ENCODE results near the gene PALD1. TPM values are rescaled to one million over a fixed set of nuclear protein-coding genes. Genes with fewer than 3 reads are reported as not detected.

PALD1 gene
- total RNA-seq, 3 donors from 2014 or later (not counting 1 experiment from before 2014, with no cell fraction given): 0.21 TPM; not detected in 2

DNA sequence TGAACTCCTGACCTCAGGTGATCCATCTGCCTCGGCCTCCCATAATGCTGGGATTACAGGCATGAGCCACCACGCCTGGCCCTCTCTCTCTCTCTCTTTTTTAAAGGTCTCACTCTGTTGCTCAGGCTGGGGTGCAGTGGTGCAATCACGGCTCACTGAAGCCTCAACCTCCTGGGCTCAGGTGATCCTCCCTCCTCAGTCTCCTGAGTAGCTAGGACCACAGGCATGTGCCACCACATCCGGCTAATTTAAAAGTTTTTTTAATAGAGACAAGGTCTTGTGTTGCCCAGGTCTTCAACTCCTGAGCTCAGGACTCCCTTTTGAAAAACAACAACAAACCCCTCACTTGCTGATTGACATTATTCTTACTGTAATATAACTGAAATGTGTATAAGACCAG, 11.6 kb downstream of the PALD1 start:
- Histone ChIP-seq H3K4me3 (ENCODE audit: low read length) (no peak overlapping the region), H3K4me1 (ENCODE audit: control insufficient read depth, insufficient read depth, low read length) (peaks cover 31% of the 10 kb centered on the region), H3K36me3 (ENCODE audit: control insufficient read depth, insufficient read depth, low read length) (no peaks in the 10 kb centered on the region), H3K27ac (ENCODE audit: low read length) (no peak overlapping the region), H3K9me3 (ENCODE audit: control insufficient read depth, insufficient read depth, low read length) (no peaks in the 10 kb centered on the region), H3K27me3 (ENCODE audit: control insufficient read depth, insufficient read depth, low read length) (no peaks in the 10 kb centered on the region)
- Mint-ChIP-seq H3K36me3 (no peaks in the 10 kb centered on the region), H3K9me3 (no peaks in the 10 kb centered on the region), H3K4me3 (no peak overlapping the region), H3K27me3 (ENCODE audit: low read depth in 2 of 2) (no peaks in the 10 kb centered on the region), H3K4me1 (peaks cover 23 to 24% of the 10 kb centered on the region in 2 donors), H3K27ac (no peak overlapping the region)
- intact Hi-C loops (cut with micrococcal nuclease): no loop called here
- TF ChIP-seq, protein P1, sequence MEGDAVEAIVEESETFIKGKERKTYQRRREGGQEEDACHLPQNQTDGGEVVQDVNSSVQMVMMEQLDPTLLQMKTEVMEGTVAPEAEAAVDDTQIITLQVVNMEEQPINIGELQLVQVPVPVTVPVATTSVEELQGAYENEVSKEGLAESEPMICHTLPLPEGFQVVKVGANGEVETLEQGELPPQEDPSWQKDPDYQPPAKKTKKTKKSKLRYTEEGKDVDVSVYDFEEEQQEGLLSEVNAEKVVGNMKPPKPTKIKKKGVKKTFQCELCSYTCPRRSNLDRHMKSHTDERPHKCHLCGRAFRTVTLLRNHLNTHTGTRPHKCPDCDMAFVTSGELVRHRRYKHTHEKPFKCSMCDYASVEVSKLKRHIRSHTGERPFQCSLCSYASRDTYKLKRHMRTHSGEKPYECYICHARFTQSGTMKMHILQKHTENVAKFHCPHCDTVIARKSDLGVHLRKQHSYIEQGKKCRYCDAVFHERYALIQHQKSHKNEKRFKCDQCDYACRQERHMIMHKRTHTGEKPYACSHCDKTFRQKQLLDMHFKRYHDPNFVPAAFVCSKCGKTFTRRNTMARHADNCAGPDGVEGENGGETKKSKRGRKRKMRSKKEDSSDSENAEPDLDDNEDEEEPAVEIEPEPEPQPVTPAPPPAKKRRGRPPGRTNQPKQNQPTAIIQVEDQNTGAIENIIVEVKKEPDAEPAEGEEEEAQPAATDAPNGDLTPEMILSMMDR (IDR thresholded peaks at IDR 0.05): no peak
- no peak for DNase-seq
- 85% methylated on average over 4 of the region's 4 CpGs for whole genome bisulfite sequencing (ENCODE audit: insufficient coverage)
- no peak for ATAC-seq

DNA sequence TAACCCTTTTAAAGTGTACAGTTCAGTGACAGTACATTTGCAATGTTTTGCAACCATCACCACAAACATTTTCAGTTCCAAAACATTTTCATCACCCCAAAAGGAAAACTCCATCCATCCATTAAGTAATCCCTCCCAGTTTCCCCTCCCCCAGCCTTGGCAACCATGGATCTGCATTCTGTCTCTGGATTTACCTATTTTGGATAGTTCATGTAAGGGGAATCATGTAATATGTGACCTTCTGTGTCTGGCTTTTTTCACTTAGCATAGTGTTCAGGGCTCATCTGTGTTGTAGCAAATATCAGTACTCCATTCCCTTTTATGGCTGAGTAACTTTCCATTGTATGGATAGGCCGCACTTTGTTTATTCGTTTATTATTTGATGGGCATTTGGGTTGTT, 13.0 kb downstream of the PALD1 start:
- Mint-ChIP-seq H3K4me1 (peaks cover 28 to 33% of the 10 kb centered on the region in 2 donors), H3K9me3 (no peaks in the 10 kb centered on the region), H3K27me3 (ENCODE audit: low read depth in 2 of 2) (no peaks in the 10 kb centered on the region), H3K4me3 (no peak overlapping the region), H3K27ac (no peak overlapping the region), H3K36me3 (no peaks in the 10 kb centered on the region)
- intact Hi-C loops (cut with micrococcal nuclease): no loop called here
- Histone ChIP-seq H3K9me3 (ENCODE audit: control insufficient read depth, insufficient read depth, low read length) (no peaks in the 10 kb centered on the region), H3K36me3 (ENCODE audit: control insufficient read depth, insufficient read depth, low read length) (no peaks in the 10 kb centered on the region), H3K27ac (ENCODE audit: low read length) (no peak overlapping the region), H3K27me3 (ENCODE audit: control insufficient read depth, insufficient read depth, low read length) (no peaks in the 10 kb centered on the region), H3K4me3 (ENCODE audit: low read length) (no peak overlapping the region), H3K4me1 (ENCODE audit: control insufficient read depth, insufficient read depth, low read length) (peaks cover 33% of the 10 kb centered on the region)
- ATAC-seq: no peak
- no peak for DNase-seq
- TF ChIP-seq, protein P1 (IDR thresholded peaks at IDR 0.05): no peak
- WGBS (ENCODE audit: insufficient coverage): 100% methylated on average over 2 of the region's 2 CpGs

DNA sequence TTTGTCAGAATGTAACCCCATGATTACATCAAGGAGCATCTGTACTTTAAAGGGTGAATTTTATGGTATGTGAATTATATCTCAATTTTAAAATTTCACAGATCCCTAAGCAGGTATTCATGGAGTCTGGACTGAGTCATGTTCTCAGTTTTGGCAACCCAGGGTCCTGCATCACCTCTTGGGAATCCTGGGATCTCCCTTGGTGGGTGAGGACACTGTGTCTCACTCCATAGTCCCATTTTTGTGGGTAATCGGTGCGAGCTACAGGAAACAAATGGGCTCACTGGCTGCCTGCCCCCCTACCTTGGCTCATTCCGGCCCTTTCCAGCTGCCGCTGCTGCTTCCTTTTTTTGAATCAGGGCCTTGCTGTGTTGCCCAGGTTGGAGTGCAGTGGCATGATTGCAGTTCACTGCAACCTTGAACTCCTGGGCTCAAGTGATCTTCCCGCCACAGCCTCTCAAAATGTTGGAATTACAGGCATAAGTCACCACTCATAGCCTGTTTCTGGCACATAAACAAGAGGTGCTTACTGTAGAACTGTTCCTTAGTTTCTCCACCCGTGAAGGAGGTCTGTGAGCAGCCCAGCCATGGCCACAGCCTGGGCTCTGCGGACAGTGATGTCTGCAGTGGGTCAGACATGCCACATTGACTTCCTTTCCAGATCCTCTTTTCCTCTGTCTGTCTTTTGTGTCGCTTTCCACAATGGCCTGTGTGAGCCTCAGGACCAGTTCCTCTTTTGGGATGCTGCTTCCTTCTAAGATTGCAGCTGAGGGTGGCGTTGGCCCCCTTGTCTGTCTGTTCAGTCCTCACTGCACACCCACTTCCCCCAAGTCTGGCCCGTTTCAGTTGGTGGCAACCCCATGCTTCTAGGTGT, 14.5 kb downstream of the PALD1 start:
- no peaks in the 10 kb centered on the region for H3K27me3 ChIP-seq (ENCODE audit: control insufficient read depth, insufficient read depth, low read length)
- H3K4me1 ChIP-seq (ENCODE audit: control insufficient read depth, insufficient read depth, low read length): peaks cover 33% of the 10 kb centered on the region
- Mint-ChIP-seq H3K27me3 (ENCODE audit: low read depth in 2 of 2) (no peaks in the 10 kb centered on the region), H3K4me1 (peaks cover 28 to 33% of the 10 kb centered on the region in 2 donors), H3K4me3 (peak overlapping the region; percentile 76), H3K36me3 (no peaks in the 10 kb centered on the region), H3K9me3 (no peaks in the 10 kb centered on the region), H3K27ac (peak overlapping the region; percentile 70 to 71)
- intact Hi-C loops (cut with micrococcal nuclease): no loop called here
- 42% methylated on average over 10 of the region's 10 CpGs for WGBS (ENCODE audit: insufficient coverage)
- H3K27ac ChIP-seq (ENCODE audit: low read length): peak overlapping the region; percentile 42
- H3K36me3 ChIP-seq (ENCODE audit: control insufficient read depth, insufficient read depth, low read length): no peaks in the 10 kb centered on the region
- peak; percentile 47 to 78 (median 56) for ATAC-seq
- no peak for DNase-seq
- TF ChIP-seq, protein P1 (IDR thresholded peaks at IDR 0.05): no peak
- H3K4me3 ChIP-seq (ENCODE audit: low read length): no peak overlapping the region
- H3K9me3 ChIP-seq (ENCODE audit: control insufficient read depth, insufficient read depth, low read length): no peaks in the 10 kb centered on the region

All from natural killer cell (primary cell).